Measurements from ENCODE around the gene ARID5A.

The ARID5A gene

GRCh38 chr2:96564026-96564425 is 27.5 kb downstream of the ARID5A start:
- no peak for DNase-seq

- DNase-seq, result no peak
Observed at GRCh38 chr2:96564563-96564962, 28.0 kb downstream of the ARID5A start.

GRCh38 chr2:96565111-96565510 is 28.6 kb downstream of the ARID5A start:
- no peak for DNase-seq

- no peak for DNase-seq
Observed at GRCh38 chr2:96568094-96568493, 31.5 kb downstream of the ARID5A start.

GRCh38 chr2:96574364-96574763 is 37.8 kb downstream of the ARID5A start:
- no peak for DNase-seq

DNA sequence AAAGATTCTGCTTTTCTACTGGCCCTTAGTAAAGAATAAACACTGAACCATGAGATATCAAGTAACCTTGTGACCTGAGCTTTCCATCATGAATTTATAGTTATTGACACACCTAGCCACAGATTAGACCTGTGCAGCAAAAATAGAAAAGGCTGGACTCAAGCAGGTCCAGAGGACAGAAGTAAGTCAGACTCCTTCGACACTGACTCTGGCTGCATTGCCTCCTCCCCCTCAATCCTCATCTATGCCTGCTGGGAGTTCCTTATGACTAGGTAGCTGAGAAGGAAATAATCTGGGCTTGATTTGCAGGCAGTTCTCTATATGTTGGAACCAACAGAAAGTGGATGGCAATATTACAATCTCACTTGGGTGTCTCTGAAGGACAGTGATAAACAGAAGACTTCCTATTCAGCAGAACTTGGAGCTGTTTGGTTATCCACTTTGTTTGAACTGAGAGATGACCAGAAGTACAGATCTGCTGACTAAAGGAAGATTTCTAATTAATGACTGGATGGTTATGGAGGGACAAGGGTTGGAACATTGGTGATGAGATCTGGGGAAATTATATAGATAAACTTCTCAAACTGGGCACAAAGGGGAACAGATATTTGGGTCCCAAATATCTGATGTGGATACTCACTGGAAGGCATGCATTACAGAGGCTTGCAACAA is 39.4 kb downstream of the ARID5A start:
- DNase-seq, result no peak

DNA sequence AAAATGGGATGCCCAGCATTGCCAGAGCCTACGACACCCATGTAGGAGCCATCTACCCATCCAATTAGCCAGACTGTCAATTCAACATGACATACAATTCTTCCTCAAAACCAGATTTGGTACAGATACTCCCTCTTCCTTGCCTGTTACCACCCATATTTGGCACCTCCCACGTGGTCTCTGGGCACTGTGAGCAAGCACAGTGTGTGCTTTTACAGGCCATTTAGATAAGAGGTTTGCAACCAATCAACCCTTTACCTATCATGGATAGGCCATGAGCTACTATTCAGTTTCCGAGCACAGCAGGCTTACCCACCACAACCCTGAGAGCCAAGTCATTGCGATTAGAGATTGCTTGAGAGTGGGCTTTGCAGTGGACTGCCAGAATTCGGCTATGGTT is 40.9 kb downstream of the ARID5A start:
- no peak for DNase-seq

- DNase-seq, result no peak
Observed at GRCh38 chr2:96578731-96579130, 42.2 kb downstream of the ARID5A start.

DNA sequence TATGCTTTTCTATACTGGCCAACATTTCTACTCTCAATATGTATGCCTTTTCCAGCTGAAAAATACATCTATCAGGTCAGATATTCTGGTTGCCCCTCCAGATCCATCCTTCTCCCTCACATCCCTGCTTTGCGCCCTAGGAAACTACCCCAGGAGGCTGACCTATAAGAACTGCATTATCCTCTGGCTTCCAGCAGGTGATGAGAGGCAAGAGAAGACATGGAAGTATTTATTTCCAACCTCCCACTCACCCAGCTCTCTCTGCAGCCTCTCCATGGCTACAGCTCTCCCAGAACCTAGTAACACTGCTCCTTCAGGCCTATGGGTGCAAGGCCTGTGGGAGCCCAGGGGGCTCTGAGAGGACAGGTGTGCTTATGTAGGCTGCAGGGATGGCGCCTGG is 42.9 kb downstream of the ARID5A start:
- DNase-seq, result no peak

- DNase-seq, result no peak
Observed at GRCh38 chr2:96580771-96581170, 44.2 kb downstream of the ARID5A start.

DNA sequence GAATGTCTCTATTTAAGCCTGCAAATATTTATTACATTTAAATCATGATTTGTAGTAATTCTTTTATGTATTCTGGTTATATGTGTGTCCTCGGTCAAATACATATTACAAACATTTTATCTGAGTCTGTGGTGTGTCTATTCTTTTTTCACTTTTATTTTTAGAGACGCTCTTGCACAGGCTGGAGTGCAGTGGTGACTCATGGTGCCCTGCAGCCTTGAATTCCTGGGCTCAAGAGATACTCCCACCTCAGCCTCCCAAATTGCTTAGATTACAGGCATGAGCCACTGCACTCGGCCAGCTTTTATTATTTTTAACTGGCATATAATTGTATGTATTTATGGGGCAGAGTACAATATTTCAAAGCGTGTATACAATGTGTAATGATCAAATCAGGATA is 47.5 kb downstream of the ARID5A start:
- DNase-seq, result no peak

- DNase-seq, result no peak
Observed at GRCh38 chr2:96587843-96588242, 51.3 kb downstream of the ARID5A start.

DNA sequence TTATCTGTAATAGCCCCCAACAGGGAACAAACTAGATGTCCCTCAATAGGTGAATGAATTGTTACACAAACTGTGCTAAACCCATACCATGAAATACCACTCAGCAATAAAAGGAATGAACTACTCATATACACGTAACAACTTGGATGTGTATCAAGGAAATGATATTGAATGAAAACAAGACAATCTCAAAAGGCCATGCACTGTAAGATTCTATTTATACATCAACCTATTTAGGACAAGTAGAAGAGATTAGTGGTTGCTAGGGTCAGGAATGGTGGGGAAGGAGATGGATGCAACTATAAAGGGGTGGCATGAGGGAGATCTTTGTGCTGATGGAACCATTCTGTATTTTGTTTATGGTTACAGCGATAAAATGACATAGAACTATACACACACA is 54.5 kb downstream of the ARID5A start:
- no peak for DNase-seq

DNA sequence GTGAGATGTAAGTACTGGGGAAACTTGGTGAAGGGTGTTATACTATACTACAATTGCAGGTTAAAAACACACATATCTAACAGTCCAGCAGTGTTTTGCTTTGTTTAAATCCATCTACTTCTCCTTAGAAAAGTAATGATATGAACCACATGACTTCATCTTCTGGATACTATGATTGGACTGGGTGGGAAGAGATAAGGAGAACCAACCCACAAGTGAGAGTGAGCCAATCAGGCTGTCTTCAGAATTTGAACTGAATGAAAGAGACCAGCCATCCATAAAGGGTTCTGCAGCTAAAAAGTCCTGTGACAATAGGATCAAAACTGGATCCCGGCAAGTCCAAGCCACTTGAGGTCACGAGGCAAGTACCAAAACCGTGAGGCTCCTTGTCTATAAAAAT is 54.9 kb downstream of the ARID5A start:
- no peak for DNase-seq

DNA sequence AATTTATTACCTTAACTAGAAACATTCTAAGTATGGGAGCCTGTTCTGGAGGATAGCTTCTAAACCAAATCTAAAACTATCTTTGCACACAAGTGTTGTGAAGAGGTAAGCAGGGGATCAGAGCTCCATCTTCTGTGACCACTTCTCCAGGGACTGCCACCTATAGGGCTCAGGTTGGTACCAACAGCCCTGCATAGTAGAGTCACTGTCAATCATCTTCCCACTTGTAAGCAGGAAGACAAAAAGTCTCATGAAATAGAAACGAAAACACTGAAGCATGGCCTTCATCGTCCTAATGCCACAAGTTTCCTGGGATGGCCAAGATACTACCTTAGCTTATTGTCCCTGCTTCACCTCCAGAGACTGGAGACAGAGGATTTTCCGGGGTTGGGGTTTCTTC is 57.7 kb downstream of the ARID5A start:
- DNase-seq, result no peak

DNA sequence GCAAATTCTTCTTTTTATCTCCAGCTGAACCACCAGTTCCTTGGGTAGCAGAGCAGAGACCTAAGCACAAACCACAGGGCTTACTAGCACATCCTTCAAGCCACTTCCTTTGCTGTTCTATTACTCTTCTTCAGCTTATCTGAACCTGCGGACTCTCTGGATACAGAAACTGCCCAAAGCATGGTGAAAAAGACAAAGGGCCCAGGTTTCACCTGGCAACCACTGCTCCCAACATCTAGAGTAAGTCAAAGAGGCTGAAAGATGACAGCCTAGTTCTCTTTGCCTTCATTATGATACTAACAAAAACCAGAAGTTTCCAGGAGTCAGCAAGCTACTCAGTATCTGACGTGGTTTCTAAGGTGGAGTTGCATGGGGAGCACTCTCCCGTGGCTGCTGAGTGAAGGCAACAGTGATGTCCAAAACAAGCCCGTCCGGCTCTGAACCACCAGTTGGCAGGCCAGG is 58.2 kb downstream of the ARID5A start:
- DNase-seq, result no peak

GRCh38 chr2:96596596-96596995 is 60.0 kb downstream of the ARID5A start:
- no peak for DNase-seq

GRCh38 chr2:96599941-96600340 is 63.4 kb downstream of the ARID5A start:
- no peak for DNase-seq

- DNase-seq, result no peak
Observed at GRCh38 chr2:96601382-96602292, 65.1 kb downstream of the ARID5A start.

All from NCI-H2081 (cell line).